OCI-LY7 (cell line): Measurements from ENCODE around the gene ADGRL2.

Experiments
- EZH2phosphoT487 ChIP-seq: fragments of 200-600 bp; sonication (generic); IDR thresholded peaks from 2 replicates; pipeline ENCODE4 v1.6.1; 2018; ENCODE audit warnings: low read depth, borderline replicate concordance, mild to moderate bottlenecking, mixed run types, antibody characterized with exemption, low read length, moderate library complexity, mixed read lengths
- TF ChIP-seq, protein P1 (sequence below): fragments of 200-600 bp; sonication (generic); conservative IDR thresholded peaks from 2 replicates; pipeline ENCODE4 v1.5.1; 2014; ENCODE audit warnings: mild to moderate bottlenecking, antibody characterized with exemption, low read length, moderate library complexity, mixed read lengths

DNA sequence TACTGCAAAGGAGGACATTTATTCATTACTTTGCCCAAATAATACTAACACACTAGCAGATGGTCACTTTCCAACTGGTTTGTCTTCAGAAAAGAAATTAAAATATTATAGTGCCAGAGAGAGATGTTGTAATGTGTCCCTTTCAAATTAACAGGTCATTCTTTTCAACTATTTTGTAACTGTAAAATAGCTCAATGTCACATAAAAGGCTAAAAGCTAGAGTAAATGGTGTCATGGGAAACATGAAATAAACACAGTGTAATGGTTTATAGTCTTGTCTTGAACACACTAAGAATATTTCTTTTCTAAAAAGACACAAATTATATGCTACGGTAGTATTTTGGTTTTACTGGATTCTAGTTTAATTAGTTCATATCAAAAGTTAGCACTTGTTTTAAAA, 77.8 kb downstream of the ADGRL2 start:
- TF ChIP-seq, protein P1, sequence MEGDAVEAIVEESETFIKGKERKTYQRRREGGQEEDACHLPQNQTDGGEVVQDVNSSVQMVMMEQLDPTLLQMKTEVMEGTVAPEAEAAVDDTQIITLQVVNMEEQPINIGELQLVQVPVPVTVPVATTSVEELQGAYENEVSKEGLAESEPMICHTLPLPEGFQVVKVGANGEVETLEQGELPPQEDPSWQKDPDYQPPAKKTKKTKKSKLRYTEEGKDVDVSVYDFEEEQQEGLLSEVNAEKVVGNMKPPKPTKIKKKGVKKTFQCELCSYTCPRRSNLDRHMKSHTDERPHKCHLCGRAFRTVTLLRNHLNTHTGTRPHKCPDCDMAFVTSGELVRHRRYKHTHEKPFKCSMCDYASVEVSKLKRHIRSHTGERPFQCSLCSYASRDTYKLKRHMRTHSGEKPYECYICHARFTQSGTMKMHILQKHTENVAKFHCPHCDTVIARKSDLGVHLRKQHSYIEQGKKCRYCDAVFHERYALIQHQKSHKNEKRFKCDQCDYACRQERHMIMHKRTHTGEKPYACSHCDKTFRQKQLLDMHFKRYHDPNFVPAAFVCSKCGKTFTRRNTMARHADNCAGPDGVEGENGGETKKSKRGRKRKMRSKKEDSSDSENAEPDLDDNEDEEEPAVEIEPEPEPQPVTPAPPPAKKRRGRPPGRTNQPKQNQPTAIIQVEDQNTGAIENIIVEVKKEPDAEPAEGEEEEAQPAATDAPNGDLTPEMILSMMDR = no peak
- no peak for TF ChIP-seq EZH2phosphoT487
